ENCODE results near the gene ITPRIP.
A peak's percentile ranks its signal among the peaks of the same experiment; 100 is the strongest.

The ITPRIP gene

DNA sequence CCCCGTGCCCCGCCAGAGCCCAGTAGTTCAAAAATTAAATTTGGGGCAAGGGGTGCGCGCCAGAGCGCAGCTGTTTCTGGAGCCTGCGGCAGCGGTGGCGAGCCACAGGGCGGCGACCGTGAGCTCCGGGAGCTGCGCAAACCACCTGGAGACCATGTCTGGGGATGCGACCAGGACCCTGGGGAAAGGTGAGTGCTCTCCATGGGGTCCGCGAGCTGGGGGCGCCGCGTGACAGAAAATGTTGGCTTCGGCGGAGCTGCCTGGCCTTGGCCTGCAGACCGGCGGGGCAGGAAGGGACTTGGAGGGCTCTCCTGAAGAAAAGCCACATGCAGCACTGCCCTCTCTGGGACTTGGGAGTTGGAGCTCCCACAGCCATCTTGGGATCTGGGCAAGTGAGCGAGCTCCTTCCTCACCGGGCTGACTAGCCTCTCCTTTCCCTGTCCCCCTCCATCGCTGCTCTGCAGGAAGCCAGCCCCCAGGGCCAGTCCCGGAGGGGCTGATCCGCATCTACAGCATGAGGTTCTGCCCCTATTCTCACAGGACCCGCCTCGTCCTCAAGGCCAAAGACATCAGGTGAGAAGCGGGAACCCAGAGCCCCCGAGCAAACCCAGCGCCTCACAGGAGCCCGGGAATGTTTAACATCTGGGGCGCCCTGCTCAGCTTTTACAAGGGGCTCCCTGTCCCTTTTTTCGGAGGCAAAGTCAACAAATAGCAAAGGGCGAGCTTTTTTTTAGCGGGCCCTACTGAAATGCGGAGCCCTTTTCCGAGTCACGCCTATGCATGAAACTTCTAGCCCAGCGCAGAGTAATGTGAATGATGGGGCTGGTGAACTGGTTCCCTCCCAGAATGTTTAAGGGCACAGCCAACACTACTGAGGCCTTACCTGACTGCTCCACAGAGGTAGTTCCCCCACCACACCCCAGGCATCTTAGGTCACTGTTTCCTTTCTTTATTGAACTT is 63.2 kb downstream of the ITPRIP start (continued):
- TF ChIP-seq, protein P1, sequence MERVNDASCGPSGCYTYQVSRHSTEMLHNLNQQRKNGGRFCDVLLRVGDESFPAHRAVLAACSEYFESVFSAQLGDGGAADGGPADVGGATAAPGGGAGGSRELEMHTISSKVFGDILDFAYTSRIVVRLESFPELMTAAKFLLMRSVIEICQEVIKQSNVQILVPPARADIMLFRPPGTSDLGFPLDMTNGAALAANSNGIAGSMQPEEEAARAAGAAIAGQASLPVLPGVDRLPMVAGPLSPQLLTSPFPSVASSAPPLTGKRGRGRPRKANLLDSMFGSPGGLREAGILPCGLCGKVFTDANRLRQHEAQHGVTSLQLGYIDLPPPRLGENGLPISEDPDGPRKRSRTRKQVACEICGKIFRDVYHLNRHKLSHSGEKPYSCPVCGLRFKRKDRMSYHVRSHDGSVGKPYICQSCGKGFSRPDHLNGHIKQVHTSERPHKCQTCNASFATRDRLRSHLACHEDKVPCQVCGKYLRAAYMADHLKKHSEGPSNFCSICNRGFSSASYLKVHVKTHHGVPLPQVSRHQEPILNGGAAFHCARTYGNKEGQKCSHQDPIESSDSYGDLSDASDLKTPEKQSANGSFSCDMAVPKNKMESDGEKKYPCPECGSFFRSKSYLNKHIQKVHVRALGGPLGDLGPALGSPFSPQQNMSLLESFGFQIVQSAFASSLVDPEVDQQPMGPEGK (tag by site-specific recombination; IDR thresholded peaks at IDR 0.05): no peak
- TF ChIP-seq, protein P2, sequence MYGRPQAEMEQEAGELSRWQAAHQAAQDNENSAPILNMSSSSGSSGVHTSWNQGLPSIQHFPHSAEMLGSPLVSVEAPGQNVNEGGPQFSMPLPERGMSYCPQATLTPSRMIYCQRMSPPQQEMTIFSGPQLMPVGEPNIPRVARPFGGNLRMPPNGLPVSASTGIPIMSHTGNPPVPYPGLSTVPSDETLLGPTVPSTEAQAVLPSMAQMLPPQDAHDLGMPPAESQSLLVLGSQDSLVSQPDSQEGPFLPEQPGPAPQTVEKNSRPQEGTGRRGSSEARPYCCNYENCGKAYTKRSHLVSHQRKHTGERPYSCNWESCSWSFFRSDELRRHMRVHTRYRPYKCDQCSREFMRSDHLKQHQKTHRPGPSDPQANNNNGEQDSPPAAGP (tag by site-specific recombination; IDR thresholded peaks at IDR 0.05): no peak
- TF ChIP-seq, protein P3, sequence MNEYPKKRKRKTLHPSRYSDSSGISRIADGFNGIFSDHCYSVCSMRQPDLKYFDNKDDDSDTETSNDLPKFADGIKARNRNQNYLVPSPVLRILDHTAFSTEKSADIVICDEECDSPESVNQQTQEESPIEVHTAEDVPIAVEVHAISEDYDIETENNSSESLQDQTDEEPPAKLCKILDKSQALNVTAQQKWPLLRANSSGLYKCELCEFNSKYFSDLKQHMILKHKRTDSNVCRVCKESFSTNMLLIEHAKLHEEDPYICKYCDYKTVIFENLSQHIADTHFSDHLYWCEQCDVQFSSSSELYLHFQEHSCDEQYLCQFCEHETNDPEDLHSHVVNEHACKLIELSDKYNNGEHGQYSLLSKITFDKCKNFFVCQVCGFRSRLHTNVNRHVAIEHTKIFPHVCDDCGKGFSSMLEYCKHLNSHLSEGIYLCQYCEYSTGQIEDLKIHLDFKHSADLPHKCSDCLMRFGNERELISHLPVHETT (tag by site-specific recombination; IDR thresholded peaks at IDR 0.05): no peak
- TF ChIP-seq GLI4 (tag by site-specific recombination; IDR thresholded peaks at IDR 0.05) (no peak), ZNF175 (tag by site-specific recombination; IDR thresholded peaks at IDR 0.05) (no peak), GFI1B (tag by site-specific recombination; IDR thresholded peaks at IDR 0.05) (no peak), ZNF157 (tag by site-specific recombination; IDR thresholded peaks at IDR 0.05) (no peak), ZSCAN23 (tag by site-specific recombination; IDR thresholded peaks at IDR 0.05) (no peak), ZNF16 (tag by site-specific recombination; IDR thresholded peaks at IDR 0.05; ENCODE audit: low read depth) (no peak), KLF1 (tag by site-specific recombination; IDR thresholded peaks at IDR 0.05) (no peak), ZNF548 (tag by site-specific recombination; IDR thresholded peaks at IDR 0.05) (no peak), ZNF416 (tag by site-specific recombination; IDR thresholded peaks at IDR 0.05) (no peak), ZNF184 (tag by site-specific recombination; IDR thresholded peaks at IDR 0.05) (no peak), ZNF549 (tag by site-specific recombination; IDR thresholded peaks at IDR 0.05) (no peak), YY1 (tag by site-specific recombination; IDR thresholded peaks at IDR 0.05) (0 out of 2 replicates have a peak, but pooled peaks have one; percentile 27), ZNF510 (tag by site-specific recombination; IDR thresholded peaks at IDR 0.05; ENCODE audit: insufficient replicate concordance) (no peak), ZNF138 (tag by site-specific recombination; IDR thresholded peaks at IDR 0.05; ENCODE audit: borderline replicate concordance) (no peak), ZXDB (tag by site-specific recombination; IDR thresholded peaks at IDR 0.05) (0 out of 2 replicates have a peak, but pooled peaks have one; percentile 25), ZNF391 (tag by site-specific recombination; IDR thresholded peaks at IDR 0.05; ENCODE audit: borderline replicate concordance, low read depth) (no peak), ZNF423 (tag by site-specific recombination; IDR thresholded peaks at IDR 0.05) (peak; percentile 73), MYNN (tag by site-specific recombination; IDR thresholded peaks at IDR 0.05; ENCODE audit: borderline replicate concordance) (no peak)
- TF ChIP-seq, protein P4, sequence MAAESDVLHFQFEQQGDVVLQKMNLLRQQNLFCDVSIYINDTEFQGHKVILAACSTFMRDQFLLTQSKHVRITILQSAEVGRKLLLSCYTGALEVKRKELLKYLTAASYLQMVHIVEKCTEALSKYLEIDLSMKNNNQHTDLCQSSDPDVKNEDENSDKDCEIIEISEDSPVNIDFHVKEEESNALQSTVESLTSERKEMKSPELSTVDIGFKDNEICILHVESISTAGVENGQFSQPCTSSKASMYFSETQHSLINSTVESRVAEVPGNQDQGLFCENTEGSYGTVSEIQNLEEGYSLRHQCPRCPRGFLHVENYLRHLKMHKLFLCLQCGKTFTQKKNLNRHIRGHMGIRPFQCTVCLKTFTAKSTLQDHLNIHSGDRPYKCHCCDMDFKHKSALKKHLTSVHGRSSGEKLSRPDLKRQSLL (tag by site-specific recombination; IDR thresholded peaks at IDR 0.05): 0 out of 2 replicates have a peak, but pooled peaks have one; percentile 55
- TF ChIP-seq, protein P5, sequence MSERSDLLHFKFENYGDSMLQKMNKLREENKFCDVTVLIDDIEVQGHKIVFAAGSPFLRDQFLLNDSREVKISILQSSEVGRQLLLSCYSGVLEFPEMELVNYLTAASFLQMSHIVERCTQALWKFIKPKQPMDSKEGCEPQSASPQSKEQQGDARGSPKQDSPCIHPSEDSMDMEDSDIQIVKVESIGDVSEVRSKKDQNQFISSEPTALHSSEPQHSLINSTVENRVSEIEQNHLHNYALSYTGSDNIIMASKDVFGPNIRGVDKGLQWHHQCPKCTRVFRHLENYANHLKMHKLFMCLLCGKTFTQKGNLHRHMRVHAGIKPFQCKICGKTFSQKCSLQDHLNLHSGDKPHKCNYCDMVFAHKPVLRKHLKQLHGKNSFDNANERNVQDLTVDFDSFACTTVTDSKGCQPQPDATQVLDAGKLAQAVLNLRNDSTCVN (tag by site-specific recombination; optimal IDR thresholded peaks at IDR 0.05): peak; percentile 48
- TF ChIP-seq, protein P6, sequence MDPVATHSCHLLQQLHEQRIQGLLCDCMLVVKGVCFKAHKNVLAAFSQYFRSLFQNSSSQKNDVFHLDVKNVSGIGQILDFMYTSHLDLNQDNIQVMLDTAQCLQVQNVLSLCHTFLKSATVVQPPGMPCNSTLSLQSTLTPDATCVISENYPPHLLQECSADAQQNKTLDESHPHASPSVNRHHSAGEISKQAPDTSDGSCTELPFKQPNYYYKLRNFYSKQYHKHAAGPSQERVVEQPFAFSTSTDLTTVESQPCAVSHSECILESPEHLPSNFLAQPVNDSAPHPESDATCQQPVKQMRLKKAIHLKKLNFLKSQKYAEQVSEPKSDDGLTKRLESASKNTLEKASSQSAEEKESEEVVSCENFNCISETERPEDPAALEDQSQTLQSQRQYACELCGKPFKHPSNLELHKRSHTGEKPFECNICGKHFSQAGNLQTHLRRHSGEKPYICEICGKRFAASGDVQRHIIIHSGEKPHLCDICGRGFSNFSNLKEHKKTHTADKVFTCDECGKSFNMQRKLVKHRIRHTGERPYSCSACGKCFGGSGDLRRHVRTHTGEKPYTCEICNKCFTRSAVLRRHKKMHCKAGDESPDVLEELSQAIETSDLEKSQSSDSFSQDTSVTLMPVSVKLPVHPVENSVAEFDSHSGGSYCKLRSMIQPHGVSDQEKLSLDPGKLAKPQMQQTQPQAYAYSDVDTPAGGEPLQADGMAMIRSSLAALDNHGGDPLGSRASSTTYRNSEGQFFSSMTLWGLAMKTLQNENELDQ (tag by site-specific recombination; IDR thresholded peaks at IDR 0.05; ENCODE audit: low read depth): no peak
- TF ChIP-seq, protein P7, sequence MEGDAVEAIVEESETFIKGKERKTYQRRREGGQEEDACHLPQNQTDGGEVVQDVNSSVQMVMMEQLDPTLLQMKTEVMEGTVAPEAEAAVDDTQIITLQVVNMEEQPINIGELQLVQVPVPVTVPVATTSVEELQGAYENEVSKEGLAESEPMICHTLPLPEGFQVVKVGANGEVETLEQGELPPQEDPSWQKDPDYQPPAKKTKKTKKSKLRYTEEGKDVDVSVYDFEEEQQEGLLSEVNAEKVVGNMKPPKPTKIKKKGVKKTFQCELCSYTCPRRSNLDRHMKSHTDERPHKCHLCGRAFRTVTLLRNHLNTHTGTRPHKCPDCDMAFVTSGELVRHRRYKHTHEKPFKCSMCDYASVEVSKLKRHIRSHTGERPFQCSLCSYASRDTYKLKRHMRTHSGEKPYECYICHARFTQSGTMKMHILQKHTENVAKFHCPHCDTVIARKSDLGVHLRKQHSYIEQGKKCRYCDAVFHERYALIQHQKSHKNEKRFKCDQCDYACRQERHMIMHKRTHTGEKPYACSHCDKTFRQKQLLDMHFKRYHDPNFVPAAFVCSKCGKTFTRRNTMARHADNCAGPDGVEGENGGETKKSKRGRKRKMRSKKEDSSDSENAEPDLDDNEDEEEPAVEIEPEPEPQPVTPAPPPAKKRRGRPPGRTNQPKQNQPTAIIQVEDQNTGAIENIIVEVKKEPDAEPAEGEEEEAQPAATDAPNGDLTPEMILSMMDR (tag by site-specific recombination; IDR thresholded peaks at IDR 0.05): peak; percentile 86
- TF ChIP-seq, protein P8, sequence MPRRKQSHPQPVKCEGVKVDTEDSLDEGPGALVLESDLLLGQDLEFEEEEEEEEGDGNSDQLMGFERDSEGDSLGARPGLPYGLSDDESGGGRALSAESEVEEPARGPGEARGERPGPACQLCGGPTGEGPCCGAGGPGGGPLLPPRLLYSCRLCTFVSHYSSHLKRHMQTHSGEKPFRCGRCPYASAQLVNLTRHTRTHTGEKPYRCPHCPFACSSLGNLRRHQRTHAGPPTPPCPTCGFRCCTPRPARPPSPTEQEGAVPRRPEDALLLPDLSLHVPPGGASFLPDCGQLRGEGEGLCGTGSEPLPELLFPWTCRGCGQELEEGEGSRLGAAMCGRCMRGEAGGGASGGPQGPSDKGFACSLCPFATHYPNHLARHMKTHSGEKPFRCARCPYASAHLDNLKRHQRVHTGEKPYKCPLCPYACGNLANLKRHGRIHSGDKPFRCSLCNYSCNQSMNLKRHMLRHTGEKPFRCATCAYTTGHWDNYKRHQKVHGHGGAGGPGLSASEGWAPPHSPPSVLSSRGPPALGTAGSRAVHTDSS (tag by site-specific recombination; IDR thresholded peaks at IDR 0.05): no peak
